ENCODE results near the gene CCDC69. TPM values are rescaled to one million over a fixed set of nuclear protein-coding genes. Genes with fewer than 3 reads are reported as not detected.

The CCDC69 gene
- total and polyA plus RNA-seq, 2 of the 8 experiments (the other 6 are each of a cell fraction or from before 2014, with no cell fraction given) = 8.4 to 10.8 TPM

DNA sequence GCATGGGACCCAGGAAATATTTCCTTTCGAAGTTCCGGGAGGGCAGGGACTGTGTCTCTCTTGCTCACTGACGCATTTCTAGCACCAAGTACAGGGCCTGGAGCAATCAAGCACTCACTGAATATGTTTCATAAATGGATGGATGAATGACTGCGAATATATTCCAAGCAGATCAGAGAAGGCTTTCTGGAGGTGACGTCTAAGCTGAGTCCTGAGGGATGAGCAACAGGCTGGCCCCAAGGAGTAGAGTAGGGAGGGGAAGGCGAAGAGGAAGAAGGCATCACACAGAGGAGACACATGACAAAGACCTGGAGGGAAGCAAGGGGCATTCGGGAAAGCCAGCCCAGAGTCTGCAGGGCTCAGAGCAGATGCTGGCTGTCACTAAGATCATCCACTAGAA lies 80.2 kb downstream of the CCDC69 start (continued):
- no peak for TF ChIP-seq JUN (IDR thresholded peaks at IDR 0.05; ENCODE audit: low read depth, low read length)
